Gastrocnemius medialis (tissue), 4 donors: Measurements from ENCODE around the gene NUDT14. TPM values are rescaled to one million over a fixed set of nuclear protein-coding genes. Genes with fewer than 3 reads are reported as not detected.

Source experiments
- ATAC-seq, 2 donors: fragments of 150-250 bp; one replicate each; pipeline ENCODE4 v1.9.1; 2016
- DNase-seq, 2 donors: peaks; one replicate each; pipeline ENCODE4 v3.0.0-alpha.2; 2019
- H3K27ac ChIP-seq, 4 donors: fragments of 200-600 bp; sonication (generic); 1 replicate in 1 of 4; 2 replicates in 3 of 4; pipeline ENCODE4 v1.5.1; 2016 to 2018; ENCODE audit warnings: mild to moderate bottlenecking in 2 of 4, moderate library complexity in 1 of 4
- H3K27me3 ChIP-seq, 3 donors: fragments of 200-600 bp; sonication (generic) in 2 of 3; 1 replicate in 1 of 3; 2 replicates in 2 of 3; pipeline versions ENCODE4 v1.5.1 to v1.6.0; 2016 to 2019; ENCODE audit warnings: mild to moderate bottlenecking in 1 of 3, moderate library complexity in 1 of 3
- H3K36me3 ChIP-seq, 2 donors: fragments of 200-600 bp; sonication (generic) in 1 of 2; one replicate each; pipeline ENCODE4 v1.5.1; 2017 to 2018
- H3K4me1 ChIP-seq, 2 donors: fragments of 200-600 bp; sonication (generic) in 1 of 2; one replicate each; pipeline ENCODE4 v1.5.1; 2016 to 2017; ENCODE audit warnings: mild to moderate bottlenecking in 2 of 2
- H3K4me3 ChIP-seq, 4 donors: fragments of 200-600 bp; sonication (generic) in 3 of 4; 1 replicate in 1 of 4; 2 replicates in 3 of 4; pipeline ENCODE4 v1.5.1; 2016 to 2019; ENCODE audit warnings: mild to moderate bottlenecking in 2 of 4
- H3K9me3 ChIP-seq, 3 donors: fragments of 200-600 bp; sonication (generic) in 2 of 3; 1 replicate in 1 of 3; 2 replicates in 2 of 3; pipeline ENCODE4 v1.5.1; 2016 to 2019
- CTCF ChIP-seq, 5 experiments: fragments of 450-650 bp in 3 of 5; fragments of 200-600 bp in 2 of 5; sonication (generic) in 2 of 5; IDR thresholded peaks in 4 of 5; conservative IDR thresholded peaks in 1 of 5; 1 replicate in 4 of 5; 2 replicates in 1 of 5; pipeline ENCODE4 v1.5.1; 2016 to 2019; ENCODE audit warnings: antibody characterized with exemption in 5 of 5, mild to moderate bottlenecking in 3 of 5, moderate library complexity in 3 of 5
- POLR2A ChIP-seq, 2 donors: fragments of 450-650 bp; IDR thresholded peaks; one replicate each; pipeline ENCODE4 v1.6.1; 2017; ENCODE audit warnings: antibody characterized with exemption in 2 of 2, mild to moderate bottlenecking in 2 of 2, moderate library complexity in 2 of 2
- in situ Hi-C, 4 donors: fragments of 200-750 bp; cut with MboI; loops; one replicate each; pipeline versions ENCODE4 v1.15.0 to v1.8.0; 2017; ENCODE audit warnings: low sequenced_read_pairs in 4 of 4
- intact Hi-C: fragments of 100-400 bp; cut with DNase I; formaldehyde crosslinking; loops from one replicate; pipeline ENCODE4 v1.15.1; 2023; ENCODE audit warnings: low total_unique reads
- total RNA-seq, 4 donors: library from RNA; depleted of rRNA; stranded (reverse); fragments of >200 nt; gene quantifications; one replicate each; pipeline versions ENCODE4 v1.1.0 to v1.2.3, GENCODE V29; 2016

Gene NUDT14
- total RNA-seq, 4 donors from 2014 or later: 11.0 to 25.5 (median 16.4) TPM

- TF ChIP-seq CTCF (IDR thresholded peaks at IDR 0.05 in 4 of 5, conservative IDR thresholded peaks at IDR 0.05 in 1 of 5): no peak
- no peak for TF ChIP-seq POLR2A (IDR thresholded peaks at IDR 0.05)
- DNase-seq: no peak
- in situ Hi-C loops: no loop called here
- H3K4me3 ChIP-seq: no peak overlapping the region
- peaks cover 4 to 6% (median 4%) of the 10 kb centered on the region in 3 donors for H3K27me3 ChIP-seq
- H3K36me3 ChIP-seq: no peaks in the 10 kb centered on the region
- no peak overlapping the region for H3K27ac ChIP-seq
- H3K9me3 ChIP-seq: peaks cover 0 to 8% (median under 1%) of the 10 kb centered on the region in 3 donors
- ATAC-seq: no peak
- intact Hi-C loops: no loop called here
- no peaks in the 10 kb centered on the region for H3K4me1 ChIP-seq
Observed at GRCh38 chr14:105126981-105127329, 54.2 kb downstream of the NUDT14 start.

DNA sequence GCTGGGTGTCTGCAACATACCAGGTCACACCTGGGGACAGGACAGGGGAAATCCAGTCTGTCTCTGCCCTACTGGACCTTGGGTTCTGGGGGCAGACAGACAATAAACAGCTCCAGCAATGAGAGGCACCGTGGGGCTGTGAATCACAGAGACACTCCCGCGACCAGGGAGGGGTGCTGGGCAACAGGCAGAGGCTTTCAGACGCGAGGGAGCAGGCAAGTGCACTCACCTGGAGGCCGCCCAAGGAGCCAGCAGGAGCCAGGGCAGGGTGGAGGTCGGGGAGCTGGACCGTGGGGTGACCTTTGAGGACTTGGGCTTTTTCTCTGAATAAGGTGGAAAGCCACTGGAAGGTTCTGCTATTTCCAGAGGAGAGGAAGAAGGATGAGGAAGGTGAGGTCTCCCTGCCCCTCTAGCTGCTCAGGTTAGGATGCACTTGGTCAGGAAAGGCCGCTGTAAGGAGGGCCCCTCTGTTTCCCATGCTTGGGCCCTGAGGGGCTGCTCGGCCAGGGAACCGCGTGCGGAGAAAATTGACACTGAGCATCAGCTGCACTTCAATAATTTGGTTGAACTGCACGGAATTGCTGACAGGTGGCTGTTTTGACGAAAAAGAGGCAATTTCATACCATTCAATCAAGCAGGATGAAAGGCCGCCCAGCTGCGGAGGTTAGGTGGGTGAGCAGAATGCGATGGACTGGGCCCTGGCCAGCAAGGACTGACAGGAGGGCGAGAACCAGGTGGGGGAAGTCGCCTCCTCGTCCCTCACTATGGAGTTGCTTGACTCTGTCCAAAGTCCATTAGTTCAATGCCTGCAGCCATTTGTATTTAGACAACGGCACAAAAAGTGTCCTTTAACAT, 54.8 kb downstream of the NUDT14 start:
- TF ChIP-seq POLR2A (IDR thresholded peaks at IDR 0.05) (no peak), CTCF (IDR thresholded peaks at IDR 0.05 in 4 of 5, conservative IDR thresholded peaks at IDR 0.05 in 1 of 5) (no peak)
- no peak overlapping the region for H3K4me3 ChIP-seq
- no peak for ATAC-seq
- H3K4me1 ChIP-seq: no peaks in the 10 kb centered on the region
- no peaks in the 10 kb centered on the region for H3K36me3 ChIP-seq
- H3K27ac ChIP-seq: no peak overlapping the region
- intact Hi-C loops (no loop called here), in situ Hi-C loops (no loop called here)
- H3K27me3 ChIP-seq: peaks cover 4 to 6% (median 4%) of the 10 kb centered on the region in 3 donors
- H3K9me3 ChIP-seq: peaks cover 0 to 9% (median 6%) of the 10 kb centered on the region in 3 donors
- DNase-seq: no peak

GRCh38 chr14:105124823-105125222, 56.3 kb downstream of the NUDT14 start:
- intact Hi-C loops: no loop called here
- Histone ChIP-seq H3K4me3 (no peak overlapping the region), H3K27ac (no peak overlapping the region), H3K9me3 (peaks cover 0 to 9% (median 6%) of the 10 kb centered on the region in 3 donors), H3K27me3 (peaks cover 4 to 10% (median 4%) of the 10 kb centered on the region in 3 donors), H3K4me1 (no peaks in the 10 kb centered on the region), H3K36me3 (no peaks in the 10 kb centered on the region)
- no peak for TF ChIP-seq POLR2A (IDR thresholded peaks at IDR 0.05)
- TF ChIP-seq CTCF (IDR thresholded peaks at IDR 0.05 in 4 of 5, conservative IDR thresholded peaks at IDR 0.05 in 1 of 5): no peak
- ATAC-seq (no peak), DNase-seq (no peak)
- in situ Hi-C loops: no loop called here

DNA sequence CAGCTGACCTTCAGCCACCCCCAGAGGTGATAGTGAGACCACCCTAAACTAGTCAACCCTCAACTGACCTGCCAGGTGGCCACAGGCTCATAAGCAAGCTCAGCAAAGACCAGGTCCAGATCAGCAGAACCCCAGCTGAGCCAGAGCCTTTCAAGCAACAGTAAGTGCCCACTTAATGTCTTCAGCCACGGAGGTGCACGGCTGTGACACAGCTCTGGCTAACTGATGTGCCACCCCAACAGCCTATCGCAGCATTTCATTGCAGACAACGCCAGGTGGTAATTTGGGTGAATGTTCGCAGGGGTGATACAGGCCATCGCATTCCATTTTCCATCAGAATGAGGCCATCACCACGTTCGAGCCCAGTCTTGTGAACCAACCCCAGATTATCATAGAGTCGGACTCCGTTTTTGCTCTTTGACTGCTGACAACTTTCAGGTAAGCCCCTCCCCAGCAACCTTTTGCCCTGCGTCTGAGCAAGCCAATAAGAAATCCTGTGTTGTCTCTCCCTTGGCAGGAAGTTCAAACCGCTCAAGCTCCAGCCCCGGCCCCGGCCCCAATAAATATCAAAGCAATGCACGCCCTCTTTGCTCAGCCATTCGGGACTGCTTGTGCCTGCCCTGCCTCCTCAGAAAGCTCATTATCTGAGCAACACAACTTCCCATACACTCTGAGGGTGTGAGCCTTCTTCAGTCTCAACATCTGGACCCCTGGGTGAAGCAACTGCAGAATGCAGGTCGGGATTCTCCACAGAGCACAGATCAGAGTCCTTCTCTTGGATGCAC, 56.9 kb downstream of the NUDT14 start:
- Histone ChIP-seq H3K9me3 (peaks cover 0 to 9% (median 6%) of the 10 kb centered on the region in 3 donors), H3K4me1 (no peaks in the 10 kb centered on the region), H3K36me3 (no peaks in the 10 kb centered on the region), H3K27me3 (peaks cover 4 to 10% (median 4%) of the 10 kb centered on the region in 3 donors), H3K4me3 (no peak overlapping the region), H3K27ac (no peak overlapping the region)
- ATAC-seq (no peak), DNase-seq (no peak)
- intact Hi-C loops: no loop called here
- in situ Hi-C loops: no loop called here
- TF ChIP-seq POLR2A (IDR thresholded peaks at IDR 0.05) (no peak), CTCF (IDR thresholded peaks at IDR 0.05 in 4 of 5, conservative IDR thresholded peaks at IDR 0.05 in 1 of 5) (no peak)
